Thyroid gland (tissue), 4 donors: ENCODE results near the gene EFCAB6. TPM values are rescaled to one million over a fixed set of nuclear protein-coding genes. Genes with fewer than 3 reads are reported as not detected.

Source experiments
- DNase-seq, 2 donors: peaks; one replicate each; pipeline ENCODE4 v3.0.0-alpha.2; 2019
- H3K27ac ChIP-seq, 3 donors: fragments of 200-600 bp; sonication (generic); 1 replicate in 2 of 3; 2 replicates in 1 of 3; pipeline ENCODE4 v1.5.1; 2016 to 2019; ENCODE audit warnings: mild to moderate bottlenecking in 1 of 3, moderate library complexity in 1 of 3
- H3K27me3 ChIP-seq: fragments of 200-600 bp; sonication (generic); one replicate; pipeline ENCODE4 v1.5.1; 2019
- H3K36me3 ChIP-seq, 2 donors: fragments of 200-600 bp; sonication (generic); one replicate each; pipeline ENCODE4 v1.5.1; 2016 to 2019
- H3K4me1 ChIP-seq, 2 donors: fragments of 200-600 bp; sonication (generic); one replicate each; pipeline ENCODE4 v1.5.1; 2017 to 2019
- H3K4me3 ChIP-seq, 3 donors: fragments of 200-600 bp; sonication (generic); replicated peaks in 1 of 3; 1 replicate in 2 of 3; 2 replicates in 1 of 3; pipeline ENCODE4 v1.5.1; 2016; ENCODE audit warnings: mild to moderate bottlenecking in 1 of 3
- H3K9me3 ChIP-seq: fragments of 200-600 bp; sonication (generic); one replicate; pipeline ENCODE4 v1.5.1; 2017
- CTCF ChIP-seq, 6 experiments: fragments of 200-600 bp in 3 of 6; fragments of 450-650 bp in 3 of 6; sonication (generic) in 3 of 6; IDR thresholded peaks; one replicate each; pipeline ENCODE4 v1.5.1; 2016 to 2019; ENCODE audit warnings: antibody characterized with exemption in 6 of 6, mild to moderate bottlenecking in 2 of 6, inconsistent platforms in 1 of 6, moderate library complexity in 1 of 6
- POLR2A ChIP-seq, 2 donors: fragments of 450-650 bp; IDR thresholded peaks; one replicate each; pipeline ENCODE4 v1.6.1; 2017; ENCODE audit warnings: antibody characterized with exemption in 2 of 2, mild to moderate bottlenecking in 2 of 2, moderate library complexity in 1 of 2
- WGBS, 2 donors: methylation state at CpG; one replicate each; pipeline ENCODE4 v1.1.5; 2017; 5-methylcytosine and 5-hydroxymethylcytosine counted together
- intact Hi-C: fragments of 100-400 bp; cut with DNase I; formaldehyde crosslinking; loops from one replicate; pipeline ENCODE4 v1.15.1; 2023
- total RNA-seq, 4 donors: library from RNA; depleted of rRNA; stranded (reverse); fragments of >200 nt; gene quantifications; one replicate each; pipeline ENCODE4 v1.2.3, GENCODE V29; 2016

EFCAB6 gene
- total RNA-seq, 4 donors from 2014 or later, result 10.9 to 26.1 (median 14.1) TPM

- intact Hi-C loops, result no loop called here
- no peak for DNase-seq
- Histone ChIP-seq H3K9me3 (no peaks in the 10 kb centered on the region), H3K4me1 (no peaks in the 10 kb centered on the region), H3K36me3 (no peaks in the 10 kb centered on the region), H3K27me3 (no peaks in the 10 kb centered on the region), H3K27ac (no peak overlapping the region), H3K4me3 (no peak overlapping the region)
- 68 to 78% methylated on average over 4 of the region's 4 CpGs for WGBS, 2 donors
- TF ChIP-seq CTCF (IDR thresholded peaks at IDR 0.05) (no peak), POLR2A (IDR thresholded peaks at IDR 0.05) (no peak)
Observed at GRCh38 chr22:43777286-43777685, 34.8 kb downstream of the EFCAB6 start.

GRCh38 chr22:43776081-43776670, 35.9 kb downstream of the EFCAB6 start:
- H3K4me3 ChIP-seq, result no peak overlapping the region
- H3K36me3 ChIP-seq, result no peaks in the 10 kb centered on the region
- no peak overlapping the region for H3K27ac ChIP-seq
- no peaks in the 10 kb centered on the region for H3K4me1 ChIP-seq
- WGBS, 2 donors, result 75 to 88% methylated on average over 9 of the region's 9 CpGs
- no peaks in the 10 kb centered on the region for H3K9me3 ChIP-seq
- TF ChIP-seq POLR2A (IDR thresholded peaks at IDR 0.05) (no peak), CTCF (IDR thresholded peaks at IDR 0.05) (no peak)
- intact Hi-C loops, result no loop called here
- DNase-seq, result no peak
- no peaks in the 10 kb centered on the region for H3K27me3 ChIP-seq

- no peaks in the 10 kb centered on the region for H3K9me3 ChIP-seq
- TF ChIP-seq CTCF (IDR thresholded peaks at IDR 0.05), result no peak
- no peak for TF ChIP-seq POLR2A (IDR thresholded peaks at IDR 0.05)
- WGBS, 2 donors, result 85 to 86% methylated on average over 16 of the region's 21 CpGs
- intact Hi-C loops, result no loop called here
- H3K36me3 ChIP-seq, result no peaks in the 10 kb centered on the region
- H3K4me1 ChIP-seq, result no peaks in the 10 kb centered on the region
- H3K27ac ChIP-seq, result no peak overlapping the region
- H3K27me3 ChIP-seq, result no peaks in the 10 kb centered on the region
- no peak overlapping the region for H3K4me3 ChIP-seq
- no peak for DNase-seq
Observed at GRCh38 chr22:43774318-43774915, 37.7 kb downstream of the EFCAB6 start.

- TF ChIP-seq POLR2A (IDR thresholded peaks at IDR 0.05) (no peak), CTCF (IDR thresholded peaks at IDR 0.05) (no peak)
- WGBS, 2 donors, result 89 to 94% methylated on average over 6 of the region's 6 CpGs
- Histone ChIP-seq H3K27me3 (no peaks in the 10 kb centered on the region), H3K27ac (no peak overlapping the region), H3K9me3 (no peaks in the 10 kb centered on the region), H3K36me3 (no peaks in the 10 kb centered on the region), H3K4me3 (no peak overlapping the region), H3K4me1 (no peaks in the 10 kb centered on the region)
- DNase-seq, result no peak
- intact Hi-C loops, result no loop called here
Observed at GRCh38 chr22:43772831-43773230, 39.3 kb downstream of the EFCAB6 start.

- DNase-seq, result no peak
- H3K4me3 ChIP-seq, result no peak overlapping the region
- no peaks in the 10 kb centered on the region for H3K9me3 ChIP-seq
- peaks cover 0 to 7% of the 10 kb centered on the region in 2 donors for H3K4me1 ChIP-seq
- no peak for TF ChIP-seq CTCF (IDR thresholded peaks at IDR 0.05)
- no peak for TF ChIP-seq POLR2A (IDR thresholded peaks at IDR 0.05)
- no peaks in the 10 kb centered on the region for H3K36me3 ChIP-seq
- H3K27ac ChIP-seq, result no peak overlapping the region
- H3K27me3 ChIP-seq, result no peaks in the 10 kb centered on the region
- WGBS, 2 donors, result 92 to 93% methylated on average over 4 of the region's 4 CpGs
- intact Hi-C loops, result no loop called here
Observed at GRCh38 chr22:43755452-43755851, 56.7 kb downstream of the EFCAB6 start.
